ENCODE data around the gene SNED1.

- TF ChIP-seq CTCF (optimal IDR thresholded peaks at IDR 0.05 in 1 of 3, IDR thresholded peaks at IDR 0.05 in 1 of 3, conservative IDR thresholded peaks at IDR 0.05 in 1 of 3; ENCODE audit: extremely low read depth in 1 of 3, insufficient read depth in 2 of 3, low read length in 3 of 3) (no peak), EZH2 (IDR thresholded peaks at IDR 0.05; ENCODE audit: low read length) (no peak)
These were observed 134.4 kb downstream of the SNED1 start for GRCh38 chr2:241132538-241133435.
